Ovary (tissue), 3 donors: ENCODE data around the gene RBM33.

Experiments
- CTCF ChIP-seq, 3 donors: fragments of 450-650 bp in 2 of 3; fragments of 200-600 bp in 1 of 3; IDR thresholded peaks; one replicate each; pipeline versions ENCODE4 v1.5.1 to v1.8.0; 2016 to 2022; ENCODE audit warnings: antibody characterized with exemption in 3 of 3, mild to moderate bottlenecking in 1 of 3
- POLR2A ChIP-seq: fragments of 450-650 bp; IDR thresholded peaks from one replicate; pipeline ENCODE4 v1.6.1; 2017; ENCODE audit warnings: antibody characterized with exemption, mild to moderate bottlenecking, moderate library complexity
- donor health status: DM: no; HTN: no; CAD: no.

- TF ChIP-seq CTCF (IDR thresholded peaks at IDR 0.05) (no peak), POLR2A (no peak)
These were observed 142.0 kb downstream of the RBM33 start for GRCh38 chr7:155786491-155786890.
